Caco-2 (cell line): Measurements from ENCODE around the gene NGF. TPM values are rescaled to one million over a fixed set of nuclear protein-coding genes. Genes with fewer than 3 reads are reported as not detected.
"Not testable (repeated sequence)": the region's sequence is repeated elsewhere in the genome, so short reads cannot be mapped to it uniquely, and the experiment has no call there.

ENCODE experiments used
- BruUV-seq: library from RNA; stranded (reverse); fragments of 400-500 nt; replicated peaks from 2 replicates; lab custom pipeline; 2021; lab: Mats Ljungman, UMichigan
- CTCF ChIA-PET: fragments of 300-600 bp; sonication (Branson Sonifier 250); formaldehyde crosslinking; loops from one replicate; lab custom pipeline; 2022; ENCODE audit warnings: antibody characterized with exemption; lab: Charles Lee
- POLR2A ChIA-PET: fragments of 300-600 bp; sonication (Branson Sonifier 250); formaldehyde crosslinking; loops from one replicate; lab custom pipeline; 2022; ENCODE audit warnings: antibody characterized with exemption; lab: Charles Lee
- DNase-seq, 2 experiments: peaks; one replicate each; pipeline versions ENCODE4 v3.0.0 to v3.0.0-alpha.2; 2020 to 2022
- H3K27me3 ChIP-seq: replicated peaks from 2 replicates; pipeline ENCODE4 v1.6.0; 2011; ENCODE audit warnings: low read length; ENCODE audit not compliant: control insufficient read depth, insufficient read depth
- H3K36me3 ChIP-seq: 2 replicates; pipeline ENCODE4 v1.5.1; 2011; ENCODE audit warnings: low read length; ENCODE audit not compliant: control insufficient read depth, insufficient read depth
- H3K4me1 ChIP-seq: fragments of 250-450 bp; sonication (Bioruptor Pico); 2 replicates; pipeline ENCODE4 v1.5.1; 2020; ENCODE audit warnings: mild to moderate bottlenecking
- H3K4me3 ChIP-seq: 2 replicates; pipeline ENCODE4 v1.5.1; 2011; ENCODE audit warnings: low read depth, mild to moderate bottlenecking, control low read depth, low read length
- H3K9me3 ChIP-seq: fragments of 250-450 bp; sonication (Bioruptor Pico); 2 replicates; pipeline ENCODE4 v1.5.1; 2020; ENCODE audit warnings: mild to moderate bottlenecking, moderate library complexity
- H3K27ac Mint-ChIP-seq: one replicate; pipeline ENCODE4 v1.8.0; 2022; ENCODE audit warnings: mixed read lengths; ENCODE audit not compliant: unreplicated experiment
- H3K27me3 Mint-ChIP-seq: one replicate; pipeline ENCODE4 v1.8.0; 2022; ENCODE audit warnings: mixed read lengths; ENCODE audit not compliant: insufficient read depth, unreplicated experiment
- H3K36me3 Mint-ChIP-seq: one replicate; pipeline ENCODE4 v1.8.0; 2022; ENCODE audit warnings: mild to moderate bottlenecking, mixed read lengths; ENCODE audit not compliant: insufficient read depth, unreplicated experiment
- H3K4me1 Mint-ChIP-seq: one replicate; pipeline ENCODE4 v1.8.0; 2022; ENCODE audit warnings: low read depth, mixed read lengths; ENCODE audit not compliant: unreplicated experiment
- H3K4me3 Mint-ChIP-seq: one replicate; pipeline ENCODE4 v1.8.0; 2022; ENCODE audit warnings: mild to moderate bottlenecking, moderate library complexity, mixed read lengths; ENCODE audit not compliant: unreplicated experiment
- H3K9me3 Mint-ChIP-seq: one replicate; pipeline ENCODE4 v1.8.0; 2022; ENCODE audit warnings: mixed read lengths; ENCODE audit not compliant: unreplicated experiment
- CTCF ChIP-seq, 2 experiments: fragments of 200-600 bp in 1 of 2; IDR thresholded peaks; 1 replicate in 1 of 2; 2 replicates in 1 of 2; pipeline versions ENCODE4 v1.5.1 to v1.8.0; 2011 to 2022; ENCODE audit warnings: antibody characterized with exemption in 1 of 2, control low read depth in 1 of 2, inconsistent platforms in 1 of 2, low read depth in 1 of 2, low read length in 1 of 2, mild to moderate bottlenecking in 1 of 2, moderate library complexity in 1 of 2; ENCODE audit not compliant: insufficient read depth in 1 of 2, severe bottlenecking in 1 of 2, unreplicated experiment in 1 of 2
- intact Hi-C: fragments of 100-400 bp; cut with micrococcal nuclease; formaldehyde crosslinking; loops from one replicate; pipeline ENCODE4 v1.10.0; 2022; ENCODE audit not compliant: unreplicated experiment
- total RNA-seq: library from RNA; stranded (reverse); gene quantifications from 2 replicates; pipeline ENCODE4 v1.2.3, GENCODE V29; 2022

NGF gene
- total RNA-seq, 1 experiment from 2014 or later: not detected

- no peak for DNase-seq
- Mint-ChIP-seq H3K4me1 (peaks cover 11% of the 10 kb centered on the region), H3K36me3 (no peaks in the 10 kb centered on the region), H3K9me3 (no peaks in the 10 kb centered on the region), H3K27ac (no peak overlapping the region), H3K27me3 (peaks cover 4% of the 10 kb centered on the region), H3K4me3 (no peak overlapping the region)
- BruUV-seq: no TSS peak
- H3K36me3 ChIP-seq: no peaks in the 10 kb centered on the region
- no peak overlapping the region for H3K4me3 ChIP-seq
- no peaks in the 10 kb centered on the region for H3K27me3 ChIP-seq
- intact Hi-C loops: no loop called here
- no peaks in the 10 kb centered on the region for H3K9me3 ChIP-seq
- TF ChIP-seq CTCF (IDR thresholded peaks at IDR 0.05; ENCODE audit: insufficient read depth in 1 of 2, low read depth in 1 of 2, low read length in 1 of 2, severe bottlenecking in 1 of 2, unreplicated experiment in 1 of 2): no peak
- ChIA-PET POLR2A (no interaction called here), CTCF (no interaction called here)
- no peaks in the 10 kb centered on the region for H3K4me1 ChIP-seq
Measured at GRCh38 chr1:115311474-115311989, 26.5 kb downstream of the NGF start.

GRCh38 chr1:115310581-115311473 is 27.2 kb downstream of the NGF start:
- H3K4me1 ChIP-seq: no peaks in the 10 kb centered on the region
- ChIA-PET CTCF (no interaction called here), POLR2A (no interaction called here)
- Mint-ChIP-seq H3K36me3 (no peaks in the 10 kb centered on the region), H3K4me1 (peaks cover 11% of the 10 kb centered on the region), H3K27ac (no peak overlapping the region), H3K4me3 (no peak overlapping the region), H3K9me3 (no peaks in the 10 kb centered on the region), H3K27me3 (peaks cover 4% of the 10 kb centered on the region)
- no peaks in the 10 kb centered on the region for H3K9me3 ChIP-seq
- H3K4me3 ChIP-seq: no peak overlapping the region
- TF ChIP-seq CTCF (IDR thresholded peaks at IDR 0.05; ENCODE audit: insufficient read depth in 1 of 2, low read depth in 1 of 2, low read length in 1 of 2, severe bottlenecking in 1 of 2, unreplicated experiment in 1 of 2): no peak
- no peaks in the 10 kb centered on the region for H3K36me3 ChIP-seq
- BruUV-seq: no TSS peak
- intact Hi-C loops: no loop called here
- no peak for DNase-seq
- no peaks in the 10 kb centered on the region for H3K27me3 ChIP-seq

- H3K36me3 Mint-ChIP-seq, H3K9me3 Mint-ChIP-seq, H3K4me3 ChIP-seq, POLR2A ChIA-PET, H3K9me3 ChIP-seq, H3K4me3 Mint-ChIP-seq, intact Hi-C loops, BruUV-seq, H3K4me1 ChIP-seq, H3K36me3 ChIP-seq, H3K27me3 Mint-ChIP-seq, DNase-seq, H3K4me1 Mint-ChIP-seq, H3K27me3 ChIP-seq, H3K27ac Mint-ChIP-seq, CTCF ChIA-PET: not testable (repeated sequence)
Measured at GRCh38 chr1:115309504-115309903, 28.5 kb downstream of the NGF start.
